Myocyte (in vitro differentiated cells): Measurements from ENCODE around the gene C20orf96. TPM values are rescaled to one million over a fixed set of nuclear protein-coding genes. Genes with fewer than 3 reads are reported as not detected.
"Not testable (repeated sequence)": the region's sequence is repeated elsewhere in the genome, so short reads cannot be mapped to it uniquely, and the experiment has no call there.

Source experiments
- DNase-seq: peaks from one replicate; pipeline ENCODE4 v3.0.0-alpha.2; 2012; ENCODE audit warnings: low read depth
- total RNA-seq: library from RNA; depleted of rRNA; stranded (reverse); fragments of >200 nt; gene quantifications from 2 replicates; pipeline ENCODE4 v1.2.3, GENCODE V29; 2014

C20orf96 gene
- total RNA-seq, 1 donor from 2014 or later: 3.3 TPM

DNA sequence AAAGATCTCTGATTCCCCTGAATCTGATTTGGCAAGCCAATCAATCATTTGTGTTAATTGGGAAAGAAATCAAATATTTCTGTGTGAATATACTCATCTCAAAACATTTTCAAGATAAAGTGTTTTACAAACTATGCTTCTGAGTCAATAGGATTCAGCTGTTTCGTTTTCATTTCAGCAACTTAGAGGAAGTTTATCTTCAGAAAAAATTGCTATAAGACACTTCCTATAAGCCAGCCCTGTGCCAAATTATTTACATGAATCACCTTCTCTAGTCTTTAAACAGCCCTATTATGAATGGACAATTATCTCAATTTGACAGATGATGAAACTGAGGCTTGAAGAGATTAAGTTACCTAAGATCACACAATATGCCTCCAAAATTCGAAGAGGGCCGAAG, 52.6 kb downstream of the C20orf96 start:
- no peak for DNase-seq

DNA sequence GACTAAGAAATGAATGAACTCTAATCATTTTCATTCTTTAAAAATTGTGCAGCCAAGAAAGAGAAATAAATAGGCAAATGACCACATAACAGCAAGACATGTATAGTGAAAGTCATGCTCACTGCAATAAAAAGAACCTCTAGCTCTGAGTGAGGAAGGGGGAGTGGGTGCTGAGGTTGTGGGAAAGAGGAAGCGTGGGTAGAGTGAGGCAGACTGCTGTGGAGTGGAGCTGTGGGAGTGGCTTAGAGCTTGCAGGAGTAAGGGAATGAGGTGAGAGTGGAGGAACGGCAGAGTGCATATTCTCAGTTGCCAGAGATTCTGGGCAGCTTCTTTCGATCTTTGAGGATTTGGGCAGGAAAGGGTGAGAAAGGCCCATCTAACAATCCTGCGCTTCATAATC, 53.1 kb downstream of the C20orf96 start:
- no peak for DNase-seq

DNA sequence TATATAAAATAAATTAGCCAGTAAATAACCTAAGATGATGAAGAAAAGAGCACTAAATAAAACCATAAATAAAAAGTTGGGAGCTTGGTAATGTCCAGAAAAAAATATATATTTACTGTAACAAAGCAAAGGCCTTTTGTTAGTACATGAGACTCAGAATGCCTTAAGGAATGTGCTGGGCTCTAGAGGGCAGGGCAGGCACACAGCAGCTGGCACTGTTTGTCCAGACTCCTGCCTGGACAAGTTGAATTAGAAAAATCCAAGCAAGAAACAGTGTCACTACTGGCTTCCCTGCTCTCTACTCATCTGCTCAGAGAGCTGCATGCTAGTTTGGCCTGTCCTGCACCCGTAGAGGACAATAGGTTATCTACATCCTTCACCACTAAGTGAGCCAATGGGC, 54.7 kb downstream of the C20orf96 start:
- peak; percentile 81 for DNase-seq

DNA sequence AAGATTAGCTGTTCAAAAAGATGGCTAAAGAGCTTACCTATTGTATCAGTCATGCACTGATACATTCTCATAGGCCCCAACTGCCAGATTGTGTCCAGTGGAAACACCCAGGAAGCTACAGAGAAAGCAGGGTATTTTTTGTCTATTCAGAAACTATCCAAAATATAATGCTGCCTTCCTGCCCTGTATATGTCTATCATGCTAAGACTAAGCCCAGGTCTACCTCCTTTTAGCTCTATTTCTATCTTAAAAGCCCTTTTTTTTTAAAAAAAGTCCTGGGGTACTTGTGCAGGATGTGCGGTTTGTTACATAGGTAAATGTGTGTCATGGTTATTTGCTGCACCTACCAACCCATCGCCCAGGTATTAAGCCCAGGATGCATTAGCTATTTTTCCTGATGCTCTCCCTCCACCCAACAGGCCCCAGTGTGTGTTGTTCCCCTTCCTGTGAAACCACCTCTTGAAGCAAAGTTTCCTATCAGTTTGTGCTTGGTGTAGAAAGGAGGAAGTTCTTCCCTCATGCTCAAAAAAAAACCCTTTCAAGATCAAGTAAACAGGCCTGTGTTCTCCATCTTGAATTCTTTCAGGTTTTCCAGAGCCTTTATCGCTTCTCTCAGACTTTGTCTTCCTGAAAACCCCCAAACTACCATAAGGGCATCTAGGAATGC, 63.0 kb downstream of the C20orf96 start:
- DNase-seq: no peak

GRCh38 chr20:226958-227357, 63.6 kb downstream of the C20orf96 start, which contains the start of gene DEFB129:
TSS of gene DEFB129 (plus strand) at chr20:227258. CDS start at chr20:227289, 31 bp downstream.
- no peak for DNase-seq

GRCh38 chr20:225879-226278, 64.7 kb downstream of the C20orf96 start:
- DNase-seq: not testable (repeated sequence)

GRCh38 chr20:221258-221830, 69.2 kb downstream of the C20orf96 start:
- no peak for DNase-seq

Other genes with a start within 250 kb of the C20orf96 start
- gene DEFB125, start 203.1 kb downstream of the C20orf96 start, total RNA-seq: not detected in 2 replicates
- not detected in 2 replicates for gene DEFB126, start 148.2 kb downstream of the C20orf96 start, total RNA-seq
- gene DEFB127, start 133.3 kb downstream of the C20orf96 start, total RNA-seq: not detected in 2 replicates
- gene DEFB128, start 101.0 kb downstream of the C20orf96 start, total RNA-seq: not detected in 2 replicates
- gene DEFB129, start 63.5 kb downstream of the C20orf96 start, total RNA-seq: not detected in 2 replicates
- not detected in 2 replicates for gene DEFB132, start 33.0 kb downstream of the C20orf96 start, total RNA-seq
- 19.8 and 20.1 TPM in 2 replicates for gene ZCCHC3, start 6.8 kb upstream of the C20orf96 start, total RNA-seq
- 10.2 and 11.7 TPM in 2 replicates for gene SOX12, start 34.8 kb upstream of the C20orf96 start, total RNA-seq
- gene NRSN2, start 56.4 kb upstream of the C20orf96 start, total RNA-seq: 33.1 and 38.2 TPM in 2 replicates
- 6.1 and 9.6 TPM in 2 replicates for gene TRIB3, start 90.0 kb upstream of the C20orf96 start, total RNA-seq
- gene RBCK1, start 117.5 kb upstream of the C20orf96 start, total RNA-seq: 85.1 and 106 TPM in 2 replicates
- gene TBC1D20, start 171.8 kb upstream of the C20orf96 start, total RNA-seq: 29.1 and 40.1 TPM in 2 replicates